ENCODE measurements around the gene MARCHF7. TPM values are rescaled to one million over a fixed set of nuclear protein-coding genes. Genes with fewer than 3 reads are reported as not detected.
"Not testable (repeated sequence)": the region's sequence is repeated elsewhere in the genome, so short reads cannot be mapped to it uniquely, and the experiment has no call there.

MARCHF7 gene
- total RNA-seq, 1 donor from 2014 or later: 105 TPM

DNA sequence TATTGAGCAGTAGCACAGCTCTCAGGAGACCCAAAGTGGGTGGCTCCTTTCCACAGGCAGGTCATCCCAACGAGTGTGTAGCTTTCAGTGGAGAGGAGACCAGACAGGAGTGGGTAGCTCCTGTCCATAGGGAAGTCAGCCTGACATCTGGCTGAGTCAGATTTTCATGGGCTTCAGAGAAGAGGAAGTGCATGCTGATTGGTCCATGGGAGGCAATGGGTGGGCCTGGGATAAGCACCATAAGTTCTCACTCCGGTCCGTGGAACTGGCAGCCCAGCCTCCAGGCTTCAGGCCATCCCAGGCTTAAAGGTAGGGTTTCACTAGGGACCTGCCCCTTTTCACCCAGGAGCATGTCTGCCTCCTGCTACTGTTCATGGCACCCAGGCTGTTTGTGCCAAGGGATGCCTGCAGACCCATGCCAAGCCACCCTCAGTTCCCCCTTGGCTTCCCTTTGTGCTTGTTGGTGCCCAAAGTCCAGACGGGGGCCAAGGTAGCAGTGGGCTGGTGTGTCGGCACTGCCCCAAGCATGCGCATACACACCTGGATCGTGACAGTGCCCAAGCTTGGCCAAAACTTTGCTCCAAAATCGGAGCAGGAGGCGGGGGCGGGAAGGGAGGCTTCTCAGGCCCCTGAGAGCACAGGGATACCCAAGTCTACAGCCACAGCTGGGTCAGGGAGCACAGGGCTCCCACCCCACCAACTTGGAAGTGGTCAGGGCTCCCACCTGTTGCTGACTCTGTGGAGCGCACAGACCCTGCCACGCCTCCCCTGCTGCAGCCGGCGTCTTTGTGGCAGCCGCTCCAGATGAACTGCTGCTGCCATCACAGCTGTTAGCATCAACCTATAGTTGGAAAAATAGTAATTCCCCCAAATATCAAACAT, 26.4 kb downstream of the MARCHF7 start:
- Histone ChIP-seq H3K9me3 (ENCODE audit: insufficient read depth, low read depth, low read length) (no peaks in the 10 kb centered on the region), H3K36me3 (ENCODE audit: insufficient read depth, low read length) (peaks cover 29% of the 10 kb centered on the region)

DNA sequence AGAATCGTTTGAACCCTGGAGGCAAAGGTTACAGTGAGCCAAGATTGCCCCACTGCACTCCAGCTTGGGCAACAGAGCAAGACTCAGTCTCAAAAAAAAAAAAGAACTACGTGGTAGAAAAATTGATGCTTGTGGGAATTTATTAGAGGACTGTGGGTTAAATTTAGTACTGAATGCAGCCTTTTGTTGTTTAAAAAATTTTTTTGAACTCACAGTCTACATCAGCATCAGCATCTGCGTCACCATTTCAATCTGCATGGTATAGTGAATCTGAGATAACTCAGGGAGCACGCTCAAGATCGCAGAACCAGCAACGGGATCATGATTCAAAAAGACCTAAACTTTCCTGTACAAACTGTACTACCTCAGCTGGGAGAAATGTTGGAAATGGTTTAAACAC, 30.5 kb downstream of the MARCHF7 start:
- Histone ChIP-seq H3K27me3 (ENCODE audit: insufficient read depth, low read length) (no peaks in the 10 kb centered on the region), H3K4me1 (ENCODE audit: insufficient read depth, low read length) (peaks cover 6% of the 10 kb centered on the region), H3K36me3 (ENCODE audit: insufficient read depth, low read length) (peaks cover 28% of the 10 kb centered on the region), H3K4me3 (ENCODE audit: insufficient read depth, low read depth, low read length) (no peak overlapping the region), H3K9ac (ENCODE audit: low read length) (no peak overlapping the region), H3K9me3 (ENCODE audit: insufficient read depth, low read depth, low read length) (no peaks in the 10 kb centered on the region), H4K20me1 (ENCODE audit: insufficient read depth, low read length) (peaks cover 80% of the 10 kb centered on the region), H3K27ac (ENCODE audit: low read depth, low read length) (no peak overlapping the region), H3K79me2 (ENCODE audit: insufficient read depth, low read length) (peaks cover 96% of the 10 kb centered on the region), H3K4me2 (ENCODE audit: low read length) (no peak overlapping the region), H2AFZ (ENCODE audit: low read depth, low read length) (no peak overlapping the region)
- Mint-ChIP-seq H3K4me3 (ENCODE audit: unreplicated experiment) (no peak overlapping the region), H3K27me3 (ENCODE audit: low read depth, unreplicated experiment) (no peaks in the 10 kb centered on the region), H3K27ac (ENCODE audit: unreplicated experiment) (peak overlapping the region; percentile 3), H3K36me3 (ENCODE audit: low read depth, unreplicated experiment) (peaks cover 22% of the 10 kb centered on the region), H3K9me3 (ENCODE audit: unreplicated experiment) (no peaks in the 10 kb centered on the region), H3K4me1 (ENCODE audit: low read depth, unreplicated experiment) (peaks cover 23% of the 10 kb centered on the region)
- no peak for DNase-seq (ENCODE audit: low read depth)
- FAIRE-seq: peak; percentile 55
- no peak for TF ChIP-seq EZH2 (IDR thresholded peaks at IDR 0.05; ENCODE audit: insufficient read depth, low read length)
- TF ChIP-seq, protein P1, sequence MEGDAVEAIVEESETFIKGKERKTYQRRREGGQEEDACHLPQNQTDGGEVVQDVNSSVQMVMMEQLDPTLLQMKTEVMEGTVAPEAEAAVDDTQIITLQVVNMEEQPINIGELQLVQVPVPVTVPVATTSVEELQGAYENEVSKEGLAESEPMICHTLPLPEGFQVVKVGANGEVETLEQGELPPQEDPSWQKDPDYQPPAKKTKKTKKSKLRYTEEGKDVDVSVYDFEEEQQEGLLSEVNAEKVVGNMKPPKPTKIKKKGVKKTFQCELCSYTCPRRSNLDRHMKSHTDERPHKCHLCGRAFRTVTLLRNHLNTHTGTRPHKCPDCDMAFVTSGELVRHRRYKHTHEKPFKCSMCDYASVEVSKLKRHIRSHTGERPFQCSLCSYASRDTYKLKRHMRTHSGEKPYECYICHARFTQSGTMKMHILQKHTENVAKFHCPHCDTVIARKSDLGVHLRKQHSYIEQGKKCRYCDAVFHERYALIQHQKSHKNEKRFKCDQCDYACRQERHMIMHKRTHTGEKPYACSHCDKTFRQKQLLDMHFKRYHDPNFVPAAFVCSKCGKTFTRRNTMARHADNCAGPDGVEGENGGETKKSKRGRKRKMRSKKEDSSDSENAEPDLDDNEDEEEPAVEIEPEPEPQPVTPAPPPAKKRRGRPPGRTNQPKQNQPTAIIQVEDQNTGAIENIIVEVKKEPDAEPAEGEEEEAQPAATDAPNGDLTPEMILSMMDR (IDR thresholded peaks at IDR 0.05; ENCODE audit: insufficient read depth, low read depth, low read length): no peak

More for the DNA sequence above, 26.4 kb downstream of the MARCHF7 start:
- Histone ChIP-seq H3K79me2 (ENCODE audit: insufficient read depth, low read length) (peaks cover 100% of the 10 kb centered on the region), H3K27me3 (ENCODE audit: insufficient read depth, low read length) (no peaks in the 10 kb centered on the region), H3K4me3 (ENCODE audit: insufficient read depth, low read depth, low read length) (no peak overlapping the region), H2AFZ (ENCODE audit: low read depth, low read length) (no peak overlapping the region), H3K9ac (ENCODE audit: low read length) (no peak overlapping the region), H3K27ac (ENCODE audit: low read depth, low read length) (no peak overlapping the region), H4K20me1 (ENCODE audit: insufficient read depth, low read length) (peaks cover 93% of the 10 kb centered on the region), H3K4me1 (ENCODE audit: insufficient read depth, low read length) (peaks cover 6% of the 10 kb centered on the region), H3K4me2 (ENCODE audit: low read length) (no peak overlapping the region)
- peaks cover 27% of the 10 kb centered on the region for H3K36me3 Mint-ChIP-seq (ENCODE audit: low read depth, unreplicated experiment)
- peaks cover 34% of the 10 kb centered on the region for H3K4me1 Mint-ChIP-seq (ENCODE audit: low read depth, unreplicated experiment)
- no peak for FAIRE-seq
- TF ChIP-seq, protein P1 (IDR thresholded peaks at IDR 0.05; ENCODE audit: insufficient read depth, low read depth, low read length): no peak
- TF ChIP-seq EZH2 (IDR thresholded peaks at IDR 0.05; ENCODE audit: insufficient read depth, low read length): no peak
- no peaks in the 10 kb centered on the region for H3K9me3 Mint-ChIP-seq (ENCODE audit: unreplicated experiment)
- no peak overlapping the region for H3K4me3 Mint-ChIP-seq (ENCODE audit: unreplicated experiment)
- peak overlapping the region; percentile 66 for H3K27ac Mint-ChIP-seq (ENCODE audit: unreplicated experiment)
- no peaks in the 10 kb centered on the region for H3K27me3 Mint-ChIP-seq (ENCODE audit: low read depth, unreplicated experiment)
- DNase-seq (ENCODE audit: low read depth): no peak

DNA sequence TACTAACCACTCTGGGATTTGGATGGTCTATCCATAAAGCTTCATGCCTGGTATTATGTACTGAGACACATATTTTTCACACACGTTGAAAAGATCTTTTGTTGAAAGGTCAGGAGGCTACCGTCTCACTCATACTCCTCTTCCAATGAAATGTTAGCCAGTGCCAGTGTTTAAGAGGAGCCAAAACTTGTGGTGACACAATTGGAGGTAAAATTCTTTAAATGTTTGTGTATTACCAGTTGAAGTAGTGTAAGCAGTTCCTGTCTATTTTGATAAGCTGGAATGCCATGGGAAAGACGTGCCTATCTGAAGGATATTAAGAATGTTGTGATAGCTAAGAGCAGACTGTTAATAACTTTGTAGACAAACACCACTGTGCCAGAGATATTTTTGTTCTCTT, 32.1 kb downstream of the MARCHF7 start:
- Histone ChIP-seq H3K9me3 (ENCODE audit: insufficient read depth, low read depth, low read length) (no peaks in the 10 kb centered on the region), H3K9ac (ENCODE audit: low read length) (no peak overlapping the region), H3K4me1 (ENCODE audit: insufficient read depth, low read length) (peaks cover 6% of the 10 kb centered on the region), H3K27me3 (ENCODE audit: insufficient read depth, low read length) (no peaks in the 10 kb centered on the region), H3K27ac (ENCODE audit: low read depth, low read length) (peak overlapping the region; percentile 68), H4K20me1 (ENCODE audit: insufficient read depth, low read length) (peaks cover 75% of the 10 kb centered on the region), H3K79me2 (ENCODE audit: insufficient read depth, low read length) (peaks cover 93% of the 10 kb centered on the region), H3K4me2 (ENCODE audit: low read length) (peak overlapping the region; percentile 58), H3K36me3 (ENCODE audit: insufficient read depth, low read length) (peaks cover 32% of the 10 kb centered on the region), H2AFZ (ENCODE audit: low read depth, low read length) (no peak overlapping the region), H3K4me3 (ENCODE audit: insufficient read depth, low read depth, low read length) (no peak overlapping the region)
- Mint-ChIP-seq H3K9me3 (ENCODE audit: unreplicated experiment) (no peaks in the 10 kb centered on the region), H3K27me3 (ENCODE audit: low read depth, unreplicated experiment) (no peaks in the 10 kb centered on the region), H3K4me1 (ENCODE audit: low read depth, unreplicated experiment) (peaks cover 17% of the 10 kb centered on the region), H3K27ac (ENCODE audit: unreplicated experiment) (peak overlapping the region; percentile 87), H3K4me3 (ENCODE audit: unreplicated experiment) (no peak overlapping the region), H3K36me3 (ENCODE audit: low read depth, unreplicated experiment) (peaks cover 27% of the 10 kb centered on the region)
- TF ChIP-seq, protein P1 (IDR thresholded peaks at IDR 0.05; ENCODE audit: insufficient read depth, low read depth, low read length): no peak
- TF ChIP-seq EZH2 (IDR thresholded peaks at IDR 0.05; ENCODE audit: insufficient read depth, low read length): no peak
- FAIRE-seq (no peak), DNase-seq (ENCODE audit: low read depth) (peak; percentile 62)

DNA sequence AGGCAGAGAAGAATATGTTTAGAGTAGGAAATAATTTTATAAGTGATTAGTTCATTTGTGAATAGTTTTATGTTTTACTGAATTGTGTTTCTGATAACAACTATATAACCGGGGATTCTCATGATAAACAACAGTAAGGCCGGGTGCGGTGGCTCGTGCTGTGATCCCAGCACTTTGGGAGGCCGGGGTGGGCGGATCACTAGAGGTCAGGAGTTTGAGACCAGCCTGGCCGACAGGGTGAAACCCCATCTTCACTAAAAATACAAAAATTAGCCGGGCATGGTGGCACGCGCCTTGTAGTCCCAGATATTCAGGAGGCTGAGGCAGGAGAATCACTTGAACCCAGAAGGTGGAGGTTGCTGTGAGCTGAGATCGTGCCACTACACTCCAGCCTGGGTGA, 32.9 kb downstream of the MARCHF7 start:
- H3K4me2 ChIP-seq (ENCODE audit: low read length); H3K27me3 Mint-ChIP-seq (ENCODE audit: low read depth, unreplicated experiment); H3K4me3 Mint-ChIP-seq (ENCODE audit: unreplicated experiment); H2AFZ ChIP-seq (ENCODE audit: low read depth, low read length); H3K9ac ChIP-seq (ENCODE audit: low read length); H3K4me1 ChIP-seq (ENCODE audit: insufficient read depth, low read length); H3K27me3 ChIP-seq (ENCODE audit: insufficient read depth, low read length); H3K9me3 ChIP-seq (ENCODE audit: insufficient read depth, low read depth, low read length); DNase-seq (ENCODE audit: low read depth); H3K9me3 Mint-ChIP-seq (ENCODE audit: unreplicated experiment); H3K27ac Mint-ChIP-seq (ENCODE audit: unreplicated experiment); H3K4me3 ChIP-seq (ENCODE audit: insufficient read depth, low read depth, low read length); FAIRE-seq: not testable (repeated sequence)
- H3K27ac ChIP-seq (ENCODE audit: low read depth, low read length): peak overlapping the region; percentile 68
- Mint-ChIP-seq H3K4me1 (ENCODE audit: low read depth, unreplicated experiment) (peaks cover 13% of the 10 kb centered on the region), H3K36me3 (ENCODE audit: low read depth, unreplicated experiment) (peaks cover 23% of the 10 kb centered on the region)
- H3K79me2 ChIP-seq (ENCODE audit: insufficient read depth, low read length): peaks cover 93% of the 10 kb centered on the region
- H3K36me3 ChIP-seq (ENCODE audit: insufficient read depth, low read length): peaks cover 36% of the 10 kb centered on the region
- H4K20me1 ChIP-seq (ENCODE audit: insufficient read depth, low read length): peaks cover 75% of the 10 kb centered on the region

Measured in astrocyte (in vitro differentiated cells and primary cell).